HL-60/S4 treated with phorbol 12-myristate 13-acetate at 8.2 ng/mL for 4 days and 3 days (cell line): ENCODE results near the gene OR2AP1.
"Not testable (repeated sequence)": the region's sequence is repeated elsewhere in the genome, so short reads cannot be mapped to it uniquely, and the experiment has no call there.

ENCODE experiments used
- in situ Hi-C: fragments of 300-500 bp; cut with MboI; formaldehyde crosslinking; loops from 2 replicates; pipeline ENCODE4 v1.15.0; 2022; ENCODE audit warnings: low sequenced_read_pairs

The OR2AP1 gene

DNA sequence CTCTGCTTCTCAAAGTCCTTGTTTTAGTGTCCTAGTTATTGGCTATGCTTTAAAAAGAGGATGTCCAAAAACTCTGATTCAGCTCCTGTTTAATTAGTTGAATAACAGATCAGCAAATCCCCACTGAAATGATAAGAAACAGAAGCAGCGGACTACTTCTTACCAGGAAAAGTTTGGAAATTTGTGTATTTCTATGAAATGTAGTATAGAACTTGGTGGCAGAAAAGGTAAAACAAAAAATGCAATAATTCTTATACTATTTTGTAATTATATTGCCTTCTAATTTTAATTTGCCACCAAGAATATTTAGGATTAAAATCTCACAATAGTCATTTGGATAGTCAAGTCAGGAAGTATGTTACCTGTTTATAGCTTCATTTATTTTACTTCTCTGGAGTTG lies at the start of gene OR2AP1:
OR2AP1 (plus strand) TSS at position 301 of the 400 bp plus-strand sequence. CDS start 1,947 bp downstream, outside the sequence.
- in situ Hi-C loops, result no loop called here

GRCh38 chr12:55548235-55548634 lies 24.0 kb upstream of the OR2AP1 start:
- in situ Hi-C loops, result not testable (repeated sequence)

- in situ Hi-C loops, result no loop called here
Measured at GRCh38 chr12:55548756-55549155, 23.5 kb upstream of the OR2AP1 start.

DNA sequence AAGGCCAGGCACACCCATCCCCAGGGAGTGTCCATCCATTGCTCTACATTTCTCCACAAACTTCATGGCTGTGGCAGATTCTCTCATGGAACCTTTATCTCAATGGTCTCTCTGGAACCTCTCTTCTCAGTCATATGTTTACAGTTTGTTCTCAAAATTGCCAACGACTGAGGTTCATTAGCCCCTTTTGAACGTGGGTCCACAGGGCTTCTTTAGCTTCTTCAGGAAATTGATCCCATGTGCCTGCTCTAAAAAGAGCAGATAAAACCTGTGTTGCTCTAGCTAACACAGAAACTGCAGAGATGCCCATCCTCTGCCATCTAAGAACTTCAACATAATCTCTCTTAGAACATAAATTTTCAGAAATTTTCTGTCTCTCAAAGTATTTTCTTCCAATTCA lies 23.0 kb upstream of the OR2AP1 start, which contains the start of gene OR6C4:
OR6C4 (plus strand) TSS at position 301 of the 400 bp plus-strand sequence. CDS start 1,625 bp downstream, outside the sequence.
- in situ Hi-C loops, result no loop called here

GRCh38 chr12:55554296-55554695 lies 18.0 kb upstream of the OR2AP1 start:
- in situ Hi-C loops, result no loop called here

DNA sequence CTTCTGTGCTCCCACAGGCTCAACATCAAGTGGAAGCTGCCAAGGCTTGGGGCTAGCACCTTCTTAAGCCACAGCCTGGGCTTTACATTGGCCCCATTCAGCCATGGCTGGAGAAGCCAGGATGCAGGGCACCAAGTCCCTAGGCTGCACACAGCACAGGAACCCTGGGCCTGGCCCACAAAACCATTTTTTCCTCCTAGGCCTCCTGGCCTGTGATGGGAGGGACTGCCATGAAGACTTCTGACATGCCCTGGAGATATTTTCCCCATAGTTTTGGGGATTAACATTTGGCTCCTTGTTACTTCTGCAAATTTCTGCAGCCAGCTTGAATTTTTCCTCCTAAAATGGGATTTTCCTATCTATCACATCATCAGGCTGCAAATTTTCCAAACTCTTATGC lies 2.2 kb upstream of the OR2AP1 start:
- in situ Hi-C loops, result not testable (repeated sequence)

DNA sequence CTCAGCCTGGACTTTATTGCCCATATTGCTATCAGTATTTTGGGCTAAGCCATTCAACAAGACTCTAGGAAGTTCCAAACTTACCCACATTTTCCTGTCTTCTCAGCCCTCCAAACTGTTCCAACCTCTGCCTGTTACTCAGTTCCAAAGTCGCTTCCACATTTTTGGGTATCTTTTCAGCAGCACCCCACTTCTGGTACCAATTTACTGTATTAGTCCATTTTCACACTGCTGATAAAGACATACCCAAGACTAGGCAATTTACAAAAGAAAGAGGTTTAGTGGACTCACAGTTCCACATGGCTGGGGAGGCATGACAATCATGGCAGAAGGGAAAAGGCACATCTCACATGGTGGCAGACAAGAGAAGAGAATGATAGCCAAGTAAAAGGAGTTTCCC lies 1.6 kb upstream of the OR2AP1 start:
- in situ Hi-C loops, result not testable (repeated sequence)

GRCh38 chr12:55582066-55582465 lies 9.8 kb downstream of the OR2AP1 start:
- in situ Hi-C loops, result no loop called here

DNA sequence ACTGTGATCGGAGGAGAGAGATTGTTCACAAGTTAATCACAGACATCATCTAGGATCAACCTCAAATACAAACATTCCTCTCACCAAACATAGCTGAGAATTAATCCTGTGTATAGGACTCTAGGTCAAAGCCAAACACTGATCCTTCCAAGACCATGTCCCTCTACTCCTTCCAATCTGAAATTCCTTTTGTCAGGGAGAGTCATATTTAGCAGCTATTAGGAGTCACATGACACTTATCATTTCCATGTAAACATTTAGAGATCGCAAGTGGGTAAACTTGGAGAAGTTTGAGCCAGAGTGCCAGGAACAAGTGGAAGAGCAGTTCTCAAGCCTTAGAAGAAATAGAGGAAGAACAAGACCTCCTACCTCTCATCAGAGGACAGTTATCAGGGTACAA lies 13.5 kb downstream of the OR2AP1 start:
- in situ Hi-C loops, result no loop called here

DNA sequence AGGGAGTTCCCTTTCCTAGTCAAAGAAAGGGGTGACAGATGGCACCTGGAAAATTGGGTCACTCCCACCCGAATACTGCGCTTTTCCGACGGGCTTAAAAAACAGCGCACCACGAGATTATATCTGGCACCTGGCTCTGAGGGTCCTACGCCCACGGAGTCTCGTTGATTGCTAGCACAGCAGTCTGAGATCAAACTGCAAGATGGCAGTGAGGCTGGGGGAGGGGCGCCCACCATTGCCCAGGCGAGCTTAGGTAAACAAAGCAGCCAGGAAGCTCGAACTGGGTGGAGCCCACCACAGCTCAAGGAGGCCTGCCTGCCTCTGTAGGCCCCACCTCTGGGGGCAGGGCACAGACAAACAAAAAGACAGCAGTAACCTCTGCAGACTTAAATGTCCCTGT lies 17.9 kb downstream of the OR2AP1 start:
- in situ Hi-C loops, result not testable (repeated sequence)

- in situ Hi-C loops, result no loop called here
Measured at GRCh38 chr12:55607821-55608594, 35.7 kb downstream of the OR2AP1 start.

DNA sequence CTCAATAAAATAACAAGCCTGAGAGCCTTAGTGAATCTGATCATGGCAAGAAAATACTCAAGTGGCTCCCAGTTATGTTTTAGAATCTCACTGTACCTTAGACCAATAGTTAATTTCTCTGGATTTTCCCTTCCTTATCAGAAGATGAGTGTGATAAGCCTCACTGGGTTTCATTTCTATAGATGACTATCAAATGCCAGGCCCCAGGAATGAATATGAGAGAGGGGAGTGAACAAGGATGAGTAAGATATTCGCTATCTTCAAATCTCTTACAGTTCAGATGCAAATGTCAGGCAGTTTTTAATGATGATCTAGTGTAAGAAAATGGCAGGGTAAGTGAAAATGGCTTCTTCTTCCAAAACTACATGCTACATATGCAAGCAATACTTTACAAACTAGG lies 38.3 kb downstream of the OR2AP1 start:
- in situ Hi-C loops, result no loop called here

DNA sequence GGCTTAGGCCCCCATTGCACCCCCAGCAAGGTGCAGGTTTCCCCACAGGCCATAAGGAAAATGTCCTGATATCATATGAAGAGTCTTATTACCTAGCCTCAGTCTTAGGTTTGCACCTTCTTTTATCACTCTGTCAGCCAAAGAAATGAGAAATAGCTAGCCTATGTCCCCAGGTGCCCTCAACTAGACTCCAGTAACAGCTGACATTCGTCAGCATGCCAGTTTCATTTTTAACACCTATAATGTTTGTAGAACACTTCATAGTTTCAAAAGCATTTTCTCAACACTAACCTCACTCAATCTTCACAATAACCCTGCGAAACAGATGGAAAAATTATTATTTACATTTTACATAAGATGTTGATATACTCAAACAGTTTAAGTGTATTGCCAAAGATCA lies 40.4 kb downstream of the OR2AP1 start:
- in situ Hi-C loops, result no loop called here

GRCh38 chr12:55614764-55615163 lies 42.5 kb downstream of the OR2AP1 start:
- in situ Hi-C loops, result no loop called here

GRCh38 chr12:55619354-55620138 lies 47.3 kb downstream of the OR2AP1 start:
- in situ Hi-C loops, result no loop called here

GRCh38 chr12:55624056-55624455 lies 51.8 kb downstream of the OR2AP1 start:
- in situ Hi-C loops, result no loop called here
